HepG2 (cell line): ENCODE results near the gene CHCHD3. TPM values are rescaled to one million over a fixed set of nuclear protein-coding genes. Genes with fewer than 3 reads are reported as not detected.

Experiments used
- ISL2 ChIP-seq: sonication (generic); formaldehyde crosslinking; IDR thresholded peaks from 2 replicates; pipeline ENCODE4 v1.5.0; 2020; ENCODE audit warnings: missing genetic modification reagents
- JDP2 ChIP-seq: sonication (generic); formaldehyde crosslinking; IDR thresholded peaks from 2 replicates; pipeline ENCODE4 v1.8.1; 2022; ENCODE audit warnings: missing genetic modification reagents, borderline replicate concordance
- PLSCR1 ChIP-seq: sonication (generic); formaldehyde crosslinking; IDR thresholded peaks from 2 replicates; pipeline ENCODE4 v1.5.0; 2020; ENCODE audit warnings: missing genetic modification reagents, mild to moderate bottlenecking, borderline replicate concordance
- RELA ChIP-seq: sonication (generic); formaldehyde crosslinking; IDR thresholded peaks from 2 replicates; pipeline ENCODE4 v1.4.0; 2020; ENCODE audit warnings: missing genetic modification reagents
- ZNF337 ChIP-seq: sonication (generic); formaldehyde crosslinking; IDR thresholded peaks from 2 replicates; pipeline ENCODE4 v1.5.1; 2020; ENCODE audit warnings: missing genetic modification reagents, low read depth, mild to moderate bottlenecking, borderline replicate concordance
- ZNF609 ChIP-seq: sonication (generic); formaldehyde crosslinking; IDR thresholded peaks from 2 replicates; pipeline ENCODE4 v1.4.0; 2020; ENCODE audit warnings: mild to moderate bottlenecking, missing genetic modification reagents, borderline replicate concordance
- ZNF770 ChIP-seq: sonication (generic); formaldehyde crosslinking; IDR thresholded peaks from 2 replicates; pipeline ENCODE4 v1.5.0; 2020; ENCODE audit warnings: mild to moderate bottlenecking, missing genetic modification reagents
- polyA plus RNA-seq, 8 experiments: library from polyadenylated mRNA; depleted of rRNA in 3 of 8; stranded (reverse) in 7 of 8; unstranded in 1 of 8; fragments of >200 nt; fragmentation: Illumina TruSeq in 4 of 8; extraction: Trizol in 4 of 8; gene quantifications; 2 replicates each; pipeline versions ENCODE4 v1.2.1 to v1.2.3, GENCODE V29; 2011 to 2016; ENCODE audit warnings: low read depth in 4 of 8, missing spikeins in 1 of 8, mixed read lengths in 1 of 8; ENCODE audit not compliant: insufficient read depth in 1 of 8
- total RNA-seq, 5 experiments: library from RNA; depleted of rRNA; stranded (reverse); fragments of >200 nt; fragmentation: Illumina TruSeq; extraction: Trizol; gene quantifications; 2 replicates each; pipeline ENCODE4 v1.2.3, GENCODE V29; 2016; ENCODE audit warnings: low read depth in 1 of 5

The CHCHD3 gene
- total and polyA plus RNA-seq, 2 of the 13 experiments (the other 11 are each of a cell fraction or from before 2014, with no cell fraction given): 32.7 to 86.8 TPM

GRCh38 chr7:132858251-132858650 is 223.6 kb downstream of the CHCHD3 start (continued):
- no peak for TF ChIP-seq ZNF609 (CRISPR knock-in tag)
- TF ChIP-seq ZNF337 (CRISPR knock-in tag): no peak
- no peak for TF ChIP-seq PLSCR1
- TF ChIP-seq ISL2 (CRISPR knock-in tag): no peak
- no peak for TF ChIP-seq ZNF770
- no peak for TF ChIP-seq JDP2 (CRISPR knock-in tag)
- no peak for TF ChIP-seq RELA (CRISPR knock-in tag)
